ENCODE data around the gene PRKCD. TPM values are rescaled to one million over a fixed set of nuclear protein-coding genes. Genes with fewer than 3 reads are reported as not detected.

The PRKCD gene
- total RNA-seq, 2 donors from 2014 or later = 14.1 to 34.9 TPM

DNA sequence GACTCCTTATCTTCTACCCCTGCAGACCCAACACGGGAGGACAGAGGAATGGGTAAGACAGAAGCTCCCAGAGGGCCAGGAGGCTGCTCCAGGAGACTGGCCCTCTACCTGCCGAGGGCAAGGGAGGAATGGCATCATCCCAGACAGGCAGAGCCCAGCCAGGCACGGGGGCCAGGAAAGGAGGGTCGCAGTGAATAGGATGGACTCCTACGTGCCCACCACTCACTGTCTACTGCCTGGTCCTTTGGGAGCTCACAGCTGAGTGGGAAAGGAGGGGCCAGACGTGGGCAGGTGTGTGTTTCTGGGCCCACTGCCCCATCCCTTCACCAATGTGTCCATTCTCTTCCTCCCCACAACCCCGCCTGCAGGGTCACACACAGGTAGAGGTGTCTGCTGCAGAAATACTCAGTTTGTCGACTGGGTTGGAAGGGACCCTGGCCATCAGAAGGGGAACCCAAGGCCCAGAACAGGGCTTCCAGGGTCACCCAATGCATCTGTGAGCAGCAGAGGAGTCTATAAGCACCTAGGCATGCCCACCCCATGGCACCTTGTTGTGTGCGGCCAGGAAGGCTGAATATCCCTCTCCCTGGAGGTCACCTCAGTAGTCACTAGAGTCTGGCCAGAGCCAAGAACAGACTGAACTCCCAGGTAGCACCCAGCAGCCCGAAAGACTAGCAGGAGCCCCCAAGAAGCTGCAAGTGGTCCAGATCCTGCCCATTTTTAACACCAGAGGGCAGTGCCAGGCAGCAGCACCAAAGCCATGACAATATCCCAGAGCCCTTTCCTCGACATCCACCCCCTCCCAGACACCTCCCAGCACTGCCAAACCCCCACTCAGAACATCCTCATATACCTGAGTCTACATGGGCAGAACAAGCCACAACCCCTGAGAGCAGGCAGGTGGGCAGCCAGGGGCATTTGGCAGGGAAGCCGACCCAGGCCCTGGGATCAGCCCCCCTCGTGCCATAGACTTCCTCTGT, 70.8 kb downstream of the PRKCD start:
- no peaks in the 10 kb centered on the region for H3K9me3 Mint-ChIP-seq
- no peak overlapping the region for H3K27ac Mint-ChIP-seq
- no peaks in the 10 kb centered on the region for H3K27me3 Mint-ChIP-seq
- no peak overlapping the region for H3K4me3 Mint-ChIP-seq
- H3K36me3 Mint-ChIP-seq = peaks cover 6% of the 10 kb centered on the region
- ATAC-seq = no peak
- peaks cover 0 to 5% of the 10 kb centered on the region in 2 donors for H3K4me1 Mint-ChIP-seq (ENCODE audit: low read depth in 2 of 2)
- DNase-seq (ENCODE audit: low spot score) = no peak

DNA sequence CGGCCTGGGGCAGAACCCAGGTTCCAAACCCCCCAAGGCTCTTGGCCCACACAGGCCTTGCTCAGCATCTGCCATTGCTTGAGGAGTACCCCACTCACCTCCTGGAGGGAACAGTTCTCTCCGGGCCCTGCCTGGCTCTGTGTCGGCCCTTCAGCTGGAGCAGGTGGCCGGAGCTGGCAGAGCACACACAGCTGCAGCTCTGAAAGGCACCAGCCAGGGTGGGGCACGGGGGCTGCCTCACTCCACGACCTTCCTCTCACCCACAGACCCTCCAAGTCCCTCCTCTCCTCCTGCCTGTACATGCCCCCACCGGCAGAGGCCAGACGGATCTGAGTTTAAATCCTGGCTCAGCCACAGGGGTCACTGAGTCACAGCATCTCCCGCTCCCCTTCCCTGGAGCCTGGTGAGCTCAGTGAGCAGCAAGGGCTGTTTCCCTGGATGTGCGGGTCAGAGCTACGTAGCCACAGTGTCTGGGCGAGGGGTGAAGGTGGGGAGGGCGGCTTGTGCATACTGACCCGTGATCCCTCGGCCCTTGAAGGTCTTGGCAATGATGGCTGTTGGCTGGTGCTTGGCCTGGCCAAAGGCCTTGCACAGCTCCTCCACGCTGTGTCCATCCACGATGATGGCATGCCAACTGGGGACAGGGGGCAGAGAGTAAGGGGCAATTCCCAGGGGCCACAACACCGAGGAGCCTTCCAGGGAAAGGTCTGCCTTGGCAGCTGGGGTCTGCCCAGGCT, 71.8 kb downstream of the PRKCD start:
- DNase-seq (ENCODE audit: low spot score) (no peak), ATAC-seq (no peak)

DNA sequence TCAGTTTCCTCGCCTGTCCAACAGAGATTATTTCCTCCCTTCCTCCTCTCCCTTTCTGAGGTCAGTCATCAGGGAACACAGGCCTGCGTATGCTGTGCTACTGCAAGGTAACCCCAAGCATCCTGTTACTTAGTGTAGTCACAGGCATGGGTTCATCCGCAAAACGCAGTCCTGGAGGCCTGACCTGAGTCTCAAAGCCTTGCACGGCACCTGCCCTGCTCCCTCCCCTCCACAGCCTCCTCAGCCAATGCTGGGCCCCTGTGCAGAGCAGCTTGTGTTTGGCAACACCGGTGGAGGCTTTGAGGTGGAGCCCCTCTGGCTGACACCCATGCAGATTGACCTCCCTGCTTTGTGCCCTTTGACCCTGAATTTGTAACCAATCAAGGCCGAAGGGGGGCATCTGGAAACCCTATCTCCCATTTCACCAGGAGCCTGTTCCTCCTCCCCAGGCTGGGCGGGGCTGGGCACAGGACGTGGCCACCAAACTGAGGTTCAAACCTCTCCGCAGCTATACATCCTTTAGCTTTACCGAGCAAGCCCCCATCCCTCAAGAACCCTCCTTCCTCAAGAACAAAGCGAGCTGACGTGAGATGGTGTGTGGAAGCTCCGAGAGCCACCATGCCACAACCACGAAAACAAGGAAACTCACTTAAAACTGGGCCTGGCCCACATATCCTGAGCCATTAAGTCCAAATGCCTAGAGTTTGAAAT, 73.3 kb downstream of the PRKCD start:
- no peak overlapping the region for H3K4me3 Mint-ChIP-seq
- ATAC-seq (no peak), DNase-seq (ENCODE audit: low spot score) (peak; percentile 22)
- peaks cover 0 to 5% of the 10 kb centered on the region in 2 donors for H3K4me1 Mint-ChIP-seq (ENCODE audit: low read depth in 2 of 2)
- H3K27ac Mint-ChIP-seq = no peak overlapping the region
- no peaks in the 10 kb centered on the region for H3K27me3 Mint-ChIP-seq
- peaks cover 6% of the 10 kb centered on the region for H3K36me3 Mint-ChIP-seq
- H3K9me3 Mint-ChIP-seq = no peaks in the 10 kb centered on the region

More for the DNA sequence above, 71.8 kb downstream of the PRKCD start:
- no peak overlapping the region for H3K4me3 Mint-ChIP-seq
- no peaks in the 10 kb centered on the region for H3K9me3 Mint-ChIP-seq
- H3K27me3 Mint-ChIP-seq = no peaks in the 10 kb centered on the region
- H3K4me1 Mint-ChIP-seq (ENCODE audit: low read depth in 2 of 2) = peaks cover 0 to 5% of the 10 kb centered on the region in 2 donors
- no peak overlapping the region for H3K27ac Mint-ChIP-seq
- H3K36me3 Mint-ChIP-seq = peaks cover 6% of the 10 kb centered on the region

DNA sequence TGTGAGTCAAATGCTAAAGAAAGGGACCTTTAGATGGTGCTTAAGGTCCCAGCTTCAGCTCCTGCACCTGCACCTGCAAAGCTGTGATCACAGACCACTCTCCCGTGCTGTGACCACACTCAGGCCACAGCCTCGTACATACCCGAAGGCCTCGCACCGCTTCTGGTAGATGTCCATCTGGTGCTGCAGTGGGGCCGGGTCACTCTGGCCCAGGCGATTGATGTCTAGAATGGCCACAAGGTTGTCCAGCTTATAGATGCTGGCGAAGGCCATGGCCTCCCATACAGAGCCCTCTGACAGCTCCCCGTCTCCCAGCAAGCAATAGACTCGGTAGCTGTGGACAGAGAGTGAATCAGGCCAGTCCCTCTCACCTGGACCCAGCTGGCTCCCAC, 73.8 kb downstream of the PRKCD start:
- Mint-ChIP-seq H3K27me3 (no peaks in the 10 kb centered on the region), H3K36me3 (peaks cover 6% of the 10 kb centered on the region), H3K4me1 (ENCODE audit: low read depth in 2 of 2) (peaks cover 0 to 5% of the 10 kb centered on the region in 2 donors), H3K4me3 (no peak overlapping the region), H3K27ac (peak overlapping the region in 1 of 2 donors; percentile 38), H3K9me3 (no peaks in the 10 kb centered on the region)
- DNase-seq (ENCODE audit: low spot score) (no peak), ATAC-seq (no peak)

DNA sequence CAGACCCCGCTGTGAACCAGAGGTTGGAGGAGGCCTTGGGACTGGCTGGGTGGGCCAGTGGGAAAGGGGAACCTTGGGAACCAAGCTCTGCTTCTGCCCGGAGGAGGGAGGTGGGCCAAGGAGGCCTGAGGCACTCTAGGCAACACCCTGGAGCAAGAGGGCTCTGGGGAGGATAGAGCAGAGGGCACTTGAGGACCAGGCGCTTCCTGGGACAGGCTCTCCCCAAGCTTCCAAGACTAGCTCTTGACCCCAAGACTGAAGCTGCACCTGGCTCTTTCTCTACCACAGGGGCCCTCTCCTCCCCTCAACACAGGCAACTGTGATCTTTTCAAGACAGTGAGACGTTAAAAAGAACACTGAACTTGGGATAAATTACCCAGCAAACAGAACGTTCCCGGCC, 74.5 kb downstream of the PRKCD start:
- ATAC-seq = no peak
- Mint-ChIP-seq H3K27me3 (no peaks in the 10 kb centered on the region), H3K36me3 (peaks cover 6% of the 10 kb centered on the region), H3K4me3 (no peak overlapping the region), H3K4me1 (ENCODE audit: low read depth in 2 of 2) (peaks cover 0 to 5% of the 10 kb centered on the region in 2 donors), H3K9me3 (no peaks in the 10 kb centered on the region), H3K27ac (peak overlapping the region; percentile 38 to 41)
- DNase-seq (ENCODE audit: low spot score) = peak; percentile 13

DNA sequence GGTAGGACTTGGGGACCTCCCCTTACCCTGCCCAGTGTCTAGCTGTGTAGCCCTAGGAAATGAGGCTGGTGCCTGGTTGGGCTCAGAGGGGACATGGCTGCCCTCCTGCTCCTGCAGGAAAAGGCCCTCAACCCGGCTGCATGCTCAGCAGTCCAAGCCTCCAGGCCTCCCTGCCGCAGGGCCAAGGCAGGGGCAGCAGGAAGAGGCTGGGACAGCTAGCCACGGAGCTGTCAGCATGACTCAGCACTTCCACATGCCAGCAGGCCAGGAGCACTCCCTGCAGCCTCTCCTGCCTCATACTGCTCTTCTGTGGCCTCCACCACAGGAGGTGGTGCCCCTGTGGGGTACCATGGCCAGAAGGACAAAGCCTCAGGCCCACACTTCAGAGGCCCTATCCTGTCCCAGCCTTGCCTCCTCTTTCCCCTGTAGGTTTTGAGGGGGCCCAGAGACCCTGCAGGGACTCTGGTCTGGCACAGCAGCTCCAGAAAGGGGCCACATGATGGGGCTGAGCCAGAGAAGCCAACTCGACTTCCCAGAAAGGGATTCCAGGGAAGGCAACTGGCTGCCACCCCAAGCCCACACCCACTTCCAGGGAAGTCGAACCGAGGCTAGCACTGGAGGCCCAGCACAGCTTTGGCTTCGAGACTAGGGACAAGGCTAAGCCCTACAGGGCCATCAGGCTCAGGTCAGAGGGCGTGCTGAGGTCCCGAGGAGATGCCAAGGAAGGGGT, 75.3 kb downstream of the PRKCD start:
- no peak overlapping the region for H3K4me3 Mint-ChIP-seq
- DNase-seq (ENCODE audit: low spot score) (peak; percentile 51), ATAC-seq (peak; percentile 44 to 57)
- H3K9me3 Mint-ChIP-seq = no peaks in the 10 kb centered on the region
- no peaks in the 10 kb centered on the region for H3K27me3 Mint-ChIP-seq
- H3K36me3 Mint-ChIP-seq = peaks cover 6% of the 10 kb centered on the region
- H3K27ac Mint-ChIP-seq = peak overlapping the region in 1 of 2 donors; percentile 79
- peaks cover 0 to 5% of the 10 kb centered on the region in 2 donors for H3K4me1 Mint-ChIP-seq (ENCODE audit: low read depth in 2 of 2)

DNA sequence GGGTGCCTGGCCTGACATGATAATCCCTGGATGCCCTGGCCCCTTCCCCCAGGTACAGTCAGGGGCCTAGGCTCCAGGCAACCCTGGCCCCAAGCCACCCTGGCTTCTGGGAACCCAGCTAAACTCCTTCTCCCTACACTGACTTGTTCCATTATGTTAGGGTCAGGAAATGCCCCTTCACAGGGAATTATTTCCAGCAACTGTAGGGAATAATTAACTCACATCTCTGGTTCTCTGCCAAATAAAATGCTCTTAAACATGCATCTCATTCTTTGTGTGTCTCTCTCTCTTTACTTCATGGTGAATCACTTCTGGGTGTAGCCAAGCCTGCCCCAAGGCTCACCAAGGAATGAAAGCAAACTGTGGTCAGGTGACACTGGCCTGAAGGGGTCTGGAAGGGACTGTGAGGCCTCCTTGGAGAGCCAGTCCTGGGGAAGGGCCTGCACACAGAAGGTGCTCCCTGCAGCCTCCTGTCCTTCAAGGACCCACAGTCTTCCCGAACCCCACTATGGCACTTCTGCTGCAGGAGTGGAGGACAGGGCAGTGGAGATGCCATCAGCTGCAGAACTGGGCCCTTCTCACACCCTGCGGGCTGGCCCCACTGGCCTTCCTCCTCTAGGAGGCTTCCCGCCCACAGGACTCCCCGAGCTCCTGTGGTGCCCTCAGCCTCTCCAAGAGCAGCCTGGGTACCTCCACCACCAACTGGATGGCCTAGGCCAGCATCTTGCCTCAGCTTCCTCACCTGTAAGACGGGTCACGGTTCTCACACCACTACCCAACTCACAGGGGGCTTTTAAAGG, 77.2 kb downstream of the PRKCD start:
- Mint-ChIP-seq H3K27me3 (no peaks in the 10 kb centered on the region), H3K4me3 (no peak overlapping the region), H3K9me3 (no peaks in the 10 kb centered on the region), H3K4me1 (ENCODE audit: low read depth in 2 of 2) (peaks cover 0 to 10% of the 10 kb centered on the region in 2 donors), H3K27ac (no peak overlapping the region), H3K36me3 (peaks cover 5% of the 10 kb centered on the region)
- DNase-seq (ENCODE audit: low spot score) (peak; percentile 53), ATAC-seq (no peak)

DNA sequence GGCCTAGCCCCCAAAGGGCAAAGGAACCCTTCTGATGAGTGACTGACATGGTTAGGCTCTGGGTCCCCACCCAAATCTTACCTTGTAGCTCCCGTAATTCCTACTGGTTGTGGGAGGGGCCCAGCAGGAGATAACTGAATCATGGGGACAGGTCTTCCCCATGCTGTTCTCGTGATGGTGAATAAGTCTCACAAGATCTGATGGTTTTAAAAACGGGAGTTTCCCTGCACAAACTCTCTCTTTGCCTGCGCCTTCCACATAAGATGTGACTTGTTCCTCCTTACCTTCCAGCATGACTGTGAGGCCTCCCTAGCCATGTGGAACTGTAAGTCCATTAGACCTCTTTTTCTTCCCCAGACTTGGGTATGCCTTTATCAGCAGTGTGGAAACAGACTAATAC, 77.9 kb downstream of the PRKCD start:
- Mint-ChIP-seq H3K9me3 (no peaks in the 10 kb centered on the region), H3K27me3 (no peaks in the 10 kb centered on the region), H3K36me3 (no peaks in the 10 kb centered on the region), H3K27ac (no peak overlapping the region), H3K4me1 (ENCODE audit: low read depth in 2 of 2) (peaks cover 3 to 15% of the 10 kb centered on the region in 2 donors), H3K4me3 (no peak overlapping the region)
- ATAC-seq (no peak), DNase-seq (ENCODE audit: low spot score) (peak; percentile 10)

DNA sequence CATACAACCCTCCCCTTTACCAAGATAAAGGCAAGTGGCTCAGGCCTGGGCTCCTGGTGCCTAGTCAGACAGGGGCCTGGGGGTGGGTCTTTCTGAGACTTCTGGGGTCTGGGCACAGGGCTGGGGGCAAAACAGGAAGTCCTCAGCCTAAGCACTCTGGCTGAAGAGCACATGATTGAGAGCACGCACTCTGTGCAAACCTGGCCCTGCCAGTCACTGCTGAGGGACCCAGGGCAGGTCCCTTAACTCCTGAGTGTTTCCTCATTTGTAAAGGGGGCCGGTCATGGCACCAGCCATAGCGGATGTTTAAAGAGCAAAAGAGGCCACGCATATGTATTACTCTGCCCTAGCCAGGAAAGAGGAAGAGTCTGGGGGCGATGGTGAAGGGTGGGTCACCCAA, 78.8 kb downstream of the PRKCD start:
- no peak overlapping the region for H3K27ac Mint-ChIP-seq
- no peaks in the 10 kb centered on the region for H3K27me3 Mint-ChIP-seq
- H3K4me3 Mint-ChIP-seq = no peak overlapping the region
- no peak for DNase-seq (ENCODE audit: low spot score)
- ATAC-seq = no peak
- H3K4me1 Mint-ChIP-seq (ENCODE audit: low read depth in 2 of 2) = peaks cover 4 to 15% of the 10 kb centered on the region in 2 donors
- H3K36me3 Mint-ChIP-seq = no peaks in the 10 kb centered on the region
- H3K9me3 Mint-ChIP-seq = no peaks in the 10 kb centered on the region

DNA sequence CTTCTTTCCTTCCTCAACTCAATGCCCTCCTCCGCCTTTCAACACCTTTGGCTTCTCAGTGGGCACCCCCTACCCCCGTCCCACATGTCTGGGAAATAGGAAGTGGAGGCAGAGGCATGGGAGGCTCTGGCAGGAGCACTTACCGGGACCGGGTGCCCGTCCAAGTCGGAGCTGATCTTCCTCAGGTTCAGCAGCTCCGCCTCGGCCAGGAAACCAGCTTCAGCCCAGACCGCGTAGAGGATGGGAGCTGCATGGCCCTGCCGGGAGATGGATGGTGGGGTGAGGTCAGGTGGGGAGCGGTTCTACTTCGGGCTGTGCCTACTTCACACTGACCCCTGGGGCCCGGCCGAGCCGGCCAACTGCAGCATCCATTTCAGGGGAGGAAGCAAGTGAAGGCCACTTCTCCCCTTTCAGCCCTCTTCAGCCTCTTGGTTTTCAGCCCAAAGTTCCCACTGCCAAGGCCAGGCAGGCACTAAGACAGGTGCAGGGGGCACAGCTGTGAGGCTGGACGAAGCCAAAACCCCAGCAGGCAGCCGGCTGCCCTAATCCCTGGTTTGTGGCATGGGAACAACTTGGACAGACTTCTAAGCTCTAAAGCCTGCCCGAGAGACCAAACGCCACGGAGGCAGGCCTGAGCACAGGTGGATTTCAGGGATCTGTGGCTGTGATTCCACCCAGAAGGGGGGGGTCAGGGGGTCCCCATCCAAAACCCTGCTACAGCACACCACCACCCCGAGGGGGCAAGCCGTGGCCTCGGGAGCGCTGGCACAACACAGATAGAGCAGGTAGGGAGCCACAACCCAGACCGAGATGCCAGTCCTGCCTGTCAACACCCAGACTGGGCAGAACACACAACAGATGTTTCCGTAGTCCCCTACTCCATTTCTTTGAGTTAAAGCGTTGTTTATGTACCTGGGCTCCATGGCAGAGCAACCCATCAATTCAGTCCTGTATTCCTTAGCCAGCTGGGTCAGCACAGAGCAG, 80.3 kb downstream of the PRKCD start:
- Mint-ChIP-seq H3K4me1 (ENCODE audit: low read depth in 2 of 2) (peaks cover 4 to 15% of the 10 kb centered on the region in 2 donors), H3K9me3 (no peaks in the 10 kb centered on the region), H3K4me3 (no peak overlapping the region), H3K36me3 (no peaks in the 10 kb centered on the region), H3K27ac (no peak overlapping the region), H3K27me3 (no peaks in the 10 kb centered on the region)
- ATAC-seq (no peak), DNase-seq (ENCODE audit: low spot score) (no peak)

DNA sequence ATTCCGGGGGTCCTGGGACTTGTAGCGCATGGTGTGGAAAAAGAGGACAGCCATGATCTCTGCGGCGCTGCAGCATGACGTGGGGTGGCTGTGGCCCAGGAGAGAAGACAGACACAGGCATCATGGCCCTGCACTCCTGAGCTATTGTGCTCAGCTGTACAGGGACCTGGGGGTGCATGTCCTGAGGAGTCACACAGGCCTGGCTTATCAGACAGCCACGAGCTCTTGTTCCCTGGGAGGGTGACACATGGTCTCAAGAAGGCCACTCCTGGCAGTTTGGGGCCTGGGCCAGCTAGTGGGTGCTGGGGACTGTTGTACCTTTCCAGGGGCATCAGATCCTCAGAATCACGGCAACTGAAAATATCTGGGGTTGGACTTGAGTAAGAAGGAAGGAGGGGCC, 81.1 kb downstream of the PRKCD start:
- ATAC-seq = no peak
- no peaks in the 10 kb centered on the region for H3K9me3 Mint-ChIP-seq
- no peak overlapping the region for H3K27ac Mint-ChIP-seq
- DNase-seq (ENCODE audit: low spot score) = no peak
- H3K4me1 Mint-ChIP-seq (ENCODE audit: low read depth in 2 of 2) = peaks cover 4 to 11% of the 10 kb centered on the region in 2 donors
- H3K36me3 Mint-ChIP-seq = no peaks in the 10 kb centered on the region
- no peak overlapping the region for H3K4me3 Mint-ChIP-seq
- H3K27me3 Mint-ChIP-seq = no peaks in the 10 kb centered on the region
